GM10248 (cell line): ENCODE measurements around the gene ABR.
"Not testable (repeated sequence)": the region's sequence is repeated elsewhere in the genome, so short reads cannot be mapped to it uniquely, and the experiment has no call there.

Experiments
- CTCF ChIA-PET: fragments of 300-600 bp; sonication (Branson Sonifier 250); formaldehyde crosslinking; extraction: SDS; loops from one replicate; lab custom pipeline; 2021; ENCODE audit warnings: antibody characterized with exemption; lab: Yijun Ruan, JAX
- POLR2A ChIA-PET: fragments of 350-650 bp; sonication (Branson Sonifier 250); formaldehyde crosslinking; extraction: SDS; loops from one replicate; lab custom pipeline; 2020; ENCODE audit warnings: antibody characterized with exemption; lab: Yijun Ruan, JAX
- DNase-seq: peaks from one replicate; pipeline ENCODE4 v3.0.0; 2012; ENCODE audit errors: extremely low spot score
- TF ChIP-seq, protein P1 (sequence below): IDR thresholded peaks from 2 replicates; pipeline ENCODE4 v1.5.1; 2012; ENCODE audit warnings: mild to moderate bottlenecking, low read depth; ENCODE audit errors: extremely low read depth, missing control alignments, control extremely low read depth

Gene ABR

DNA sequence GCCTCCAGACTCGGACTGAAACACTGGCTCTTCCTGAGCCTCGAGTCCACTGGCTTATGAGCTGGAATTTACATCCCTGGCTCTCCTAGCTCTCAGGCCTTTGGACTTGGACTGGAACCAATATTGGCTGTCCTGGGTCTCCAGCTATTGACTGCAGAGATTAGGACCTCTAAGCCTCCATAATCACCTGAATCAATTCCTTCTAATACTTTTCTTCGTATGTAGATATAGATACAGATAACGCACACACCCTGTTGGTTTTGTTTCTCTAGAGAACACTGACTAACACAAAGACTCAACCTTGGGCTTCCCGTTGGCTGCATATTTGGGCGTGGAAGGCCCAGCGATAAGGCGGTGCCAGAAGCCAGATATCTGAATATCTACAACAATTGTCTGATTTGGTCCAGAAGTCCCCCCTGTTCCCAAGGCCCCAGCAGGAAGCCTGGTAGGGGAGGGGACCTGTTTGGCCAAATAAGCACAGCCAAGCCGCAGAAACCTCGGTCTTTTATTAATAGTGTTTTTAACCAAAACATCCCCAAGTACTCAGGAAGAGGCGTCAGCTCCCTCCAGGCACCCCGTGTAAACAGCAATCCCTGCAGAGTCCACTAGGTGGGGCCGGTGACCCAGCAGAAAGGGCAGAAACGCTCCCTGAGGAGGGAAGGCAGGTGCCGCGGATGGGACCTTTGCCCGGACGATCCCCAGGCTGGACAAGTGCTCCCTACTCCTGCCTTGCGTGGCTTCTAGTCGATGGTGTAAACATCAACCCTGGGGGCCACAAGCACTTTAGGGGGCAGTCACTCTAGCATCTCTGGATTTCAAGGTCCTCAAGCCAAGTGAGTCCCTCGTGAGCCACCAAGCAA is 57.0 kb downstream of the ABR start:
- ChIA-PET CTCF (interaction anchor here (0.6 to 8.1 kb wide), 38 partner anchors 9 to 411 kb away, joined by 3 to 153 read pairs (median 5); partner anchors contain the start of gene INPP5K), POLR2A (no interaction called here)
- TF ChIP-seq, protein P1, sequence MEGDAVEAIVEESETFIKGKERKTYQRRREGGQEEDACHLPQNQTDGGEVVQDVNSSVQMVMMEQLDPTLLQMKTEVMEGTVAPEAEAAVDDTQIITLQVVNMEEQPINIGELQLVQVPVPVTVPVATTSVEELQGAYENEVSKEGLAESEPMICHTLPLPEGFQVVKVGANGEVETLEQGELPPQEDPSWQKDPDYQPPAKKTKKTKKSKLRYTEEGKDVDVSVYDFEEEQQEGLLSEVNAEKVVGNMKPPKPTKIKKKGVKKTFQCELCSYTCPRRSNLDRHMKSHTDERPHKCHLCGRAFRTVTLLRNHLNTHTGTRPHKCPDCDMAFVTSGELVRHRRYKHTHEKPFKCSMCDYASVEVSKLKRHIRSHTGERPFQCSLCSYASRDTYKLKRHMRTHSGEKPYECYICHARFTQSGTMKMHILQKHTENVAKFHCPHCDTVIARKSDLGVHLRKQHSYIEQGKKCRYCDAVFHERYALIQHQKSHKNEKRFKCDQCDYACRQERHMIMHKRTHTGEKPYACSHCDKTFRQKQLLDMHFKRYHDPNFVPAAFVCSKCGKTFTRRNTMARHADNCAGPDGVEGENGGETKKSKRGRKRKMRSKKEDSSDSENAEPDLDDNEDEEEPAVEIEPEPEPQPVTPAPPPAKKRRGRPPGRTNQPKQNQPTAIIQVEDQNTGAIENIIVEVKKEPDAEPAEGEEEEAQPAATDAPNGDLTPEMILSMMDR: peak; percentile 82
- DNase-seq: peak; percentile 90

DNA sequence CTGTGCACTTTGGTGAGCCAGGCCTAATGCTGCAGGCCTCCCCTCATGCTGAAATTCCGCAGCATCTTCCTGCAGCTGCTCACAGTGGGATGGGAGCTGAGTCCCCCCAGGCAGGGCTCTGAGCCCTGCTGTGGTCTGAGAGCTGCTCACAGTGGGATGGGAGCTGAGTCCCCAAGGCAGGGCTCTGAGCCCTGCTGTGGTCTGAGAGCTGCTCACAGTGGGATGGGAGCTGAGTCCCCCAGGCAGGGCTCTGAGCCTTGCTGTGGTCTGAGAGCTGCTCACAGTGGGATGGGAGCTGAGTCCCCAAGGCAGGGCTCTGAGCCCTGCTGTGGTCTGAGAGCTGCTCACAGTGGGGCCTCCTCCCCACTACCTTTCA is 58.4 kb downstream of the ABR start:
- CTCF ChIA-PET: interaction anchor here (0.9 to 8.1 kb wide), 14 partner anchors 10 to 107 kb away, joined by 3 to 153 read pairs (median 10); no protein-coding TSS in a partner anchor
- DNase-seq, POLR2A ChIA-PET: not testable (repeated sequence)

DNA sequence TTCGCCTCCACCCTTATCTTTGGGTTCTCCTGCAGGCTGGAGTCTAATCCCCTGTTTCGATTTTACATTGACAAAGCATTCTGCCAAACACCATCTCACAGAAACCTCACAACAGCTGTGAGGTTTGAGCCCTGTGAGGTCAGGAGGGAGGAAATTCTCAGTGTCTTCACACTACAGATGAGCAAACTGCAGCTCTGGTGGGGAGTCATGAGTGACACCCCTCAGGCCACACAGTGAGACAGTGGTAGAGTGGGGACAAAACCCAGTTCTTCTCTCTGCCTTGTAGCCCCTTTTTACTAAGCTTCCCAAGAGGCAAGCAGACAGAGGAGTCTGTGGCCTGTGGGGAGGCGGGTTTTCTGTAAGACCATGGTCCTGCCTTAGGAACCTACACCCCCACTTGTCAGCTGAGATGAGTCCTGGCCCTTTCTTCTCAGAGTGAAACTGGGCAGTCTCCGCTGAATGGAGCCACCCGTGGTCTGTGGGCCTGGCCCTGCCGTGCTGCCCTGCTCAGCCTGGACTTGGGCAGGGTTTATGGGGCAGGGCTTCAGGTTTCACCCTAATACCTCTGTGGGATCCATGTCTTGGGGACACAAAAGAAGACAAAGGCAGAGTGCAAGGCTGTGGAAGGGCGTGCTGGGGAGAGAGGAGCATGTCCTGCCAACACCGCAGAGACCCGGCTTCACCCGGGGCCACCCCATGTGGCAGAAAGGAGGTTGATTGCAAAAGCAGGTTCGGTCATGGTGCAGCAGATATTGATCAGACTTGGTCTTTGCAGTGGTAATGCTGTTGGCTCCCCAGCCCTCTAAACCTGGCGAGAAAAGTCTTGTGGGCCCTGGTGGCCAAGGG is 59.0 kb downstream of the ABR start:
- TF ChIP-seq, protein P1: no peak
- CTCF ChIA-PET: interaction anchor here (0.9 to 8.1 kb wide), 10 partner anchors 9 to 108 kb away, joined by 3 to 153 read pairs (median 10); no protein-coding TSS in a partner anchor
- no peak for DNase-seq
- POLR2A ChIA-PET: no interaction called here

DNA sequence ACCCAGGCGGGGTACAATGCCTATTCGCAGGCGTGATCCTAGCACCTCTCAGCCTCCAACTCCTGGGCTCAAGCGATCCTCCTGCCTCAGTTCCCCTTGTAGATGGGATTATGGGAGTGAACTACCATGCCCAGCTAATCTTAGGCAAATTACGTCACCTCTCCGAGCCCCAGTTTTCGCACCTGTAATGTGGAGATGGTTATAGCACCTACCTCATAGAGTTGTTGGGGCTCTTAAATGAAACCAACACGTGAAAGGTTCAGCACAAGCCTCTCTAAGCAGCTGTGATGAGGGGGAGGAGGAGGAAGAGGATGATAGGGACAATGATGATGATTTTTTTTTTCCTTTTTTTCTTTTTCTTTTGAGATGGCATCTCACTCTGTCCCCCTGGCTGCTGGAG is 59.9 kb downstream of the ABR start:
- ChIA-PET POLR2A (no interaction called here), CTCF (interaction anchor here (1.5 to 8.1 kb wide), 3 partner anchors 8 to 67 kb away, joined by 3 to 153 read pairs (median 39); no protein-coding TSS in a partner anchor)
- TF ChIP-seq, protein P1: no peak
- no peak for DNase-seq

DNA sequence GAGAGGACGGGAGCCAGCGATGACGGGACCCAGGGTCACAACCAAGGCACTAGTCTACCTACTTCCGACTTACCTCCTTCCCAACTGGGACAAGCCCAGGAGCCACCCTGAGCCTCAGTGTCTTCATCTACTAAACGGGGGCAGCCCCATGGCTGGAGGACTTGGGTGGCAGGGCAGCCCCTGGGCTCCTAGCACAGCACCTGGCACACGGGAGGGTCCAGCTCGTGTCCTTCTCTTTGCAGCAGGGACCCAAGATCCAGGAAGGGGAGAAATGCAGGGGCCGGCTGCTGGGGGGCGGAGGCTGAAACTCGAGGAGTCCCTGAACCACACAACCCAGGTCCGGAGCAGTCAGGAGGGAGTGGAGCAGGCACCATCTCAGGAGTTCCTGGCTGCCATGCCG is 63.2 kb downstream of the ABR start:
- TF ChIP-seq, protein P1: no peak
- POLR2A ChIA-PET: interaction anchor here (0.6 kb wide), 1 partner anchor 50 kb away, joined by 3 read pairs; no protein-coding TSS in a partner anchor
- CTCF ChIA-PET: interaction anchor here (1.0 kb wide), 1 partner anchor 70 kb away, joined by 3 read pairs; no protein-coding TSS in a partner anchor
- DNase-seq: no peak

DNA sequence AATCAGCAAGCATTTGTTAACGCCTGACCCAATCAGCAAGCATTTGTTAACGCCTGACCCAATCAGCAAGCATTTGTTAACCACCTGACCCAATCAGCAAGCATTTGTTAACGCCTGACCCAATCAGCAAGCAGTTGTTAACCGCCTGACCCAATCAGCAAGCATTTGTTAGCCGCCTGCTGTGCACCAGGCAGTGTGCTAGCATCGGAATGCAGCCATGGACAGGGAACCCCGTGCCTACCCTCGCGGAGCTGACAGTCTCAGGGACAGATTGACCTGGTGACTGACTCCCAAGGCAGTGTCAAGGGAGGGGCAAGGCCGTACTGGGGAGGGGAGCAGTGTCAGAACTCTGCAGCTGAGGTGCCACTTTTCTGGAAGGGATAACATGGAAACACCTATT is 66.9 kb downstream of the ABR start:
- DNase-seq: no peak
- TF ChIP-seq, protein P1: no peak
- POLR2A ChIA-PET: no interaction called here
- CTCF ChIA-PET: interaction anchor here (4.0 kb wide), 1 partner anchor 9 kb away, joined by 39 read pairs; no protein-coding TSS in a partner anchor
